ENCODE data around the gene ACOX1.

Gene ACOX1

DNA sequence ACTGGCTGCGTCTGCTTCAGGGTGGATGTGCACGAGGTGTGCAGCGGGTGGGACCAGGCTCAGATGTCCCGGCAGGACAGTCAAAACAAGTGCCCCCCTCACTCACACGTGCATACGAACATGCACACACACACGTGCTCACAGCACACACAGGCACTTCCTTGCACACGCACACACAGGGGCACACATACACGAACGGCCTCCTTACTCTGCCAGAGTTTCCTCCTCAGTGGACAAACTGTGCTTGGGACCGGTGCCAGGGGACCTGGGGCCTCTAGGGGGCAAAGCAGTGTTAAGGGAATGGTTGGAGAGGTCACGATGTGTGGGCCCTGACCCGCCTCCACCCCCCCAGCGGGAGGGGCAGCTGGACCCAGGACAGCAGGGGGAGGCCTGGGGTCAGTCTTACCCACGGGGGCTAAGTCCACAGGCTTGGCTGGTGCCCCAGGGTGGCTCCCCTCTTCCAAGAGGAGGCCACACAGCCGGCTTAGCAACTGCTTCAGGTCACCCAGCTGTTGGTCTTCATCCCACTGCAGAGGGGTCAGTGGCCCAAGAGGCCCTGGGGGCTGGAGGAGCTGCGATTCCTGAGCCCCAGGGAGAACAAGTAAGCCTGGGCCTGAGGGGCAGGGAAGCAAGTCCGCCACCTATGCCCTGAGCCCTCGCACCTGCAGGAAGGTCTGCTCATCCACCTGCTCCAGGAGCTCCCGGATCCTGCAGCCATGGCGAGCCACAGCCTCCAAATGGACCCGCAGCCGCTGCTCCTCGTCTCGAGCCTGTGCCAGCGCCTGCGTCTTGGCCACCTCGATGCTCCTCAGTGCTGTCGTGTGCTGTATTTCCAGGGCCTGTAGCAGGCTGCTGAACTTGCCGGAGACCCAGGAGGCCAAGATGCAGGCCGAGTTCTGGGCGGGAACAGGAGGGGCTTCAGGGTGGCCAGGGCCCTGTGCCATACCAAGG lies 87.1 kb downstream of the ACOX1 start:
- DNase-seq (ENCODE audit: low read depth) = no peak

All from activated gamma-delta T cell treated with anti-CD3 and anti-CD28 coated beads, Interleukin-2, amount 50 U/mL, for 16 hours (primary cell).